ENCODE data around the gene NHSL2.
"Not testable (repeated sequence)": the region's sequence is repeated elsewhere in the genome, so short reads cannot be mapped to it uniquely, and the experiment has no call there.

NHSL2 gene

DNA sequence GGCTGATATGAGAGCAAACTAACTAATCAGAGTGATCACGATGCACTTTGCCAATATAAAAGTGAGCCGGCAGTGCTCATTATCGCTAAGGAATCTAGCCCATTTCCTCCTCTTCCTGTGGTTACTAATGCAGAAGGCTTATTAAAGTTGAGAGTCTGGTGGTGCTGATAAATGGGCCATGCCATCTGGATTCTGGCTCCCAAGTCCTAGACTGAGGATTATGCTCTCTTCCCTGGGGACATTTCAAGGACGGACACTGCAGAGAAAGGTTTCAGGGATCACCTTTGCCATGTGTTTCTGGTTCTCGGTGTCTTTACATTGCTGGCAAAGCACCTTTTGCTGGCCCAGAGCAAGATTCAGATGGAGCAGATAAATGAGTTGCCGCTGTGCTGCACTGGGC is 135.8 kb downstream of the NHSL2 start:
- DNase-seq = no peak

DNA sequence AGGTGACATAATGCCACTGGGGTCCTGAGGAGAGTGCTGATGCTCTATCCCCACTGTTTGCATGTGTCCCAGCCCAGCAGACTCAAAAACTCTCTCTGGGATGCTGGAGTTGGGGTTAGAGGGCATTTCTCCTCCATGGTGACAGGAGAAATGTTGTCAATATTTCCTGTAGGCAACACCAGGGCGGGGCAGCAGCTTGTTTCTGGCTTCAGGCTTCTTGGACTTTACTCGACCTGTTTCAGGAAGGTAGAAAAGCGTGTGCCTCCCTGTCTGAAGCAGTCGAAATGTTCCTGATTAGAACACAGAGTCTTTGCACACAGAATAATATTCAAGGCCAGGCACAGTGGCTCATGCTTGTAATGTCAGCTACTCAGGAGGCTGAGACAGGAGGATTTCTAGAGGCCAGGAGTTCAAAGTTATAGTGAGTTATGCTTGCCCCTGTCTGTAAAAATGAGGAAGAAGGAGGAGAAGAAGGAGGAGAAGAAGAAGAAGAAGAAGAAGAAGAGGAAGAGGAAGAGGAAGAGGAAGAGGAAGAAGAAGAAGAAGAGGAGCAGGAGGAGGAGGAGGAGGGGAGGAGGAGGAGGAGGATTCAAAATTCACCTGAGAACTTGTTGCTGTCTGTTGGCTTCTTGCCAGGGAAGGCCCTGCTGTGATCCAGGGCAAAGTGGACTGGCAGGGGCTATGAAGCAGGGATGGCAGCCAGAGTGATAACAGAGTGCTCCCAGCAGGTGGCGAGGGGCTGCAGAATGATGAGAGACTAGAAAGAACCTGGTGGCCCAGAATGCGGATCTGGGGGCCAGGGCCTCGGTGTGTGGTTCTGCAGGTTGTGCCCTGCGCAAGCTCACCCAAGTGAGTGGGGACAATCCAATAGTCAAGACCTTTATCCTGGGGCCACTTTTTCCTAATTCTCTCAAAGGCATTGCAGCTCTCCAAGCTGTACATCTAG is 138.1 kb downstream of the NHSL2 start:
- DNase-seq = peak; percentile 26

DNA sequence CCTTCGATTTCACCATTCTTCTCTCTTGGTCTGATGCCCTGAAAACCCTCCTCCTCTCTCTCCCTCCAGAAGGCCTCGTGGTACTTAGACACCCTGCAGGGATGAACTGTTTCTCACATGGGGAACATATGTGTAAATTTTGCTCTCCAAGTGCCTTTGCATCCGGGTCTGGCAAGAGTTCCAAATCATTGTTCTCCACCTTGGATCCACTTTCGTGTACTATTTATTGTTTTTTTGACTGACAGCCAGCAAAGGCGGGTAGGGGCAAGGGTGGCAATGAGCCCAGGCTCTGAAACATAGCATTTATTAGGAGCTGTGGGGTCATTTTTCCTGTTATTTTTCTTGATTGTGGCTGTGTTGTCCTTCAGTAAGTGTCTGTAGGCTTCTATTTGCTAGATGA is 139.4 kb downstream of the NHSL2 start:
- DNase-seq = no peak

DNA sequence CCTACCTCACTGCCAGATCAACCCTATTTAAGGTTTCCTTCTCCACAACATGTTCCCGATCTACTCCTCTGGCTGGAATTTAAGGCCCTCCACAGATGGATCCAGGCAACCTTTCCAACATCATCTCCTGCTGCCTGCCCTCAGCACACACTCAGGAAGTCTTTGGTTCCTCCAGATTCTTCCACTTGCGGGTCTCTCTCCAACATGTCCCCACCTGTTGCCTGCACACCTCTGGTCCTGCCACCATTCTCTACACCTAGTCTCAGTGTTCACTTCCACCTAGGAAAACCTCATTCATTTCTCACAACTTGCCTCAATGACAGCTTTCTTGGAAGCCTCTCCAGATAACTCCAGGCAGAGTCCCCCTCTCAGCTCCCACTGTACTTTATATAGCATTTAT is 140.9 kb downstream of the NHSL2 start:
- no peak for DNase-seq

DNA sequence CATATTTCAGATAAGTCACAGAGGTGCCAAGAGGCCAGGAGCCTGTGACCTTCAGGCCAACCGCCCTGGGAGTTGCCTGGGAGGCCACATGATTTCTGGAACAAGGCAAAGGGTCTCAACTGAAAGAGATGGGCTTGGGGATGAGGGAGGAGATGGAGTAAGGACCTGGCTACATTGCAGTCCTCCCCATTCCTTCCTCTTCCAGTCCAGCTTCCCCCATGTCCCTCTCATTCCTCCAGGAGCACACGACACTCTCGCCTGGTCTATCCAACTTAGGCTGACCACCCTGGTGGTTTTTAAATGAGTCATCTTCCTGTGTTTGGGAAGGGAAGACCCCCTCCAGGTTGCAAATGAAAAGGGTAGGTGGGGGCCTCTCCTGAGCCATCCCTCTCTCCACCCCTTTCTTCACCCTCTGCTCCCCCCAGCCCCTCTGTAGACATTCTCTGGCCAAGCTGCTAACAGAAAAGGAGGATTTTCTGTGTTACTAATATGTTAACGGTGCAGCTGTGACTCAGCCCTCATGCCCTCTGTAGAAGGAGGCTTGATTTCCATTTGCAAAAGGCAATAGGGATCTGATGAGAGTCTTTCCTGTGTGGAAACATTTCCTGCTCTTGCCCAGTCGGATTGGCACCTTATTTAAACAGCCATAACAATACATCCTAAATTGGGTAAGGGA is 141.9 kb downstream of the NHSL2 start:
- no peak for DNase-seq

DNA sequence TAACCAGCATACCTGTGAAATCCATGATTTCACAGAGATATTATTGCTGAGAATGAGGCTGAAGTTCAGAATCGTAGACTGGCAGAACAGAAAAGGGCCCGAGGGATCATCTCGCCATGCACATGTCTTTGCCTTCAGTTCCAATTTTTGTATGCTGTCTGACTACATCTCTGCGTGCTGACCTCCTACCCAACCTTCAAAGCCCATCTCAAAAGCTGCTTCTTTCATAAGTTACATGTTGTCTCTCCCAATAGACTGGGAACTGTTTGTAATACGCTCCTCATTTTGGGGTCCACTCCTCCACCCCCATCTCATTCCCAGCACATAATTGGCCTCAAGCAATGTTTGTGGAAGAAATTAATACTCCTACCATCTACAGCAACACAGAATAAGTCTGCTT is 142.9 kb downstream of the NHSL2 start:
- no peak for DNase-seq

DNA sequence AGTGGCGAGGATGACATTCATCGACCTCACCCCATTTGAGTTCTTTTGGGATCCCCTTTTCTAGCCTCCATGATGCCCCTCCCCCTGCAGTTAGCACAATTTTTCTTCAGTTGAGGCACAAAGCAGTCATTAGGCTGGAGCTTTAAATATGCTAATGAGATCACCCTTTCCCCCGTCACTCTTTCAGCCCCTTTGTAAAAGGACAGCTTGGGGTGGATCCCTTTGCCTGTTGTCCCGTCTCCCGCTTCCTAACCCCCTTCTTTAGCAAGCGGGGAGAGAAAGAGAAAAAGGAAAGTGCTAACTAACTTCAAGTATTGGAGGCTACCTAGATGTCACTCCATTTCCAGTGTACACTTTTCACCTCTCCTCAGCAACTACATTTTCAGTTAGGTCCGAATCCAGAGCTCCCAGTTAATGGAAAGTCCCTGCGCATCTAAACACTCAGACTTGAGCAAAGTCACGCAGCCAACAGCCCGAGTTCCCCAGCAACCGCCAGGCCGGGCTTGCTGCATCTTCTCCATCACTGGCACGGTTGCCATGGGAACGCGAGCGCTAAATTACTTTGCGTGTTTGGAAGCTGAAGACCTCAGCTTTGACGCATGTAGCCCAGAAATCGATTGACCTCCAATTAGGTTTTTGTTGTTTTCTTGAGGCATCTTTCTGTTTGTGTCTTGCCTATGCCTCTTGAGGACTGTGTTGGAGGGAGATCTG is 144.3 kb downstream of the NHSL2 start:
- no peak for DNase-seq

DNA sequence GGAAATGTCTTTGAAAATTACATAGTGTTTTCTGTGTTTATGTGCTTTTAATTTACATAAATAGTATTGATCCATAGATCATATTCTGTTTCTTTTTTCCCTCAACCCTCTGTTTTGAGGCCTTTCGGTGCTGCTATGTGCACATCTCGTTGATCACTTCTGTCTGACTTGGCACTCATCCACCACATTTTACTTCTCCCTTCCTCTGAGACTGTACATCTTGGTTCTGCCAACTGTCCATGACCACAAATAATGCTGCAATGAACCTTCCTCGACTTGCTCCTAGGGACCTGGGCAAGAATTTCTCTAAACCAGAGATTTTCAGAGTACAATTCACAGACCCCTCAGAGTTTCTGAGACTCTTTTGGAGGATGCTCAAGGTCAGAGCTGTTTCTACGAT is 146.7 kb downstream of the NHSL2 start:
- no peak for DNase-seq

DNA sequence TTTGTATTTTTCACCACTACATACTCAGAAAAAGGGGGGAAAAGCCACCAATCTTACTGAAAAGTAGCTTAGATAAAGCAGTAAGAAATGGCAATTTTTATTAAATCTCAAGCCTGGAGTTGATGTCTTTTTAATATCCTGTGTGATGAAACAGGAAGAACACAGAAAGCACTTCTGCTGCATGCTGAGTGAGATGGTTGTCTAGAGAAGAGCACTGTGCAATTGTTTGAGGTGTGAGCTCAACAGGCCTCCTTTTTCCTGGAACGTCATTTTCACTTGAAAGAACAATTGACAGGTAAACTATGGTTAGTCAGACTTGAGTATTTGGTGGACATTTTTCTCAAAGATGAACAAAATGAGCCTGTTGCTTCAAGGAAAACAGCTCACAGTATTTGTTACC is 147.2 kb downstream of the NHSL2 start:
- no peak for DNase-seq

DNA sequence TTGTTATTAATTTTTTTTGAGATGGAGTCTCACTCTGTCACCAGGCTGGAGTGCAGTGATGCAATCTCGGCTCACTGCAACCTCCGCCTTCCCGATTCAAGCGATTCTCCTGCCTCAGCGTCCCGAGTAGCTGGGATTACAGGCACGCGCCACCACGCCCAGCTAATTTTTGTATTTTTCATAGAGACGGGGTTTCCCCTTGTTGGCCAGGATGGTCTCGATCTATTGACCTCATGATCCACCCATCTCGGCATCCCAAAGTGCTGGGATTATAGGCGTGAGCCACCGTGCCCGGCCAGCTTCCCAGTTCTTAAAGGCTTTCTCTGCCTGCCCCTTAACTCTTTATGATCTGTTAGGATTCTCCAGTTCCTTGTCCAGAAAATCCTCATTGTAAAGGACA is 147.7 kb downstream of the NHSL2 start:
- not testable (repeated sequence) for DNase-seq

DNA sequence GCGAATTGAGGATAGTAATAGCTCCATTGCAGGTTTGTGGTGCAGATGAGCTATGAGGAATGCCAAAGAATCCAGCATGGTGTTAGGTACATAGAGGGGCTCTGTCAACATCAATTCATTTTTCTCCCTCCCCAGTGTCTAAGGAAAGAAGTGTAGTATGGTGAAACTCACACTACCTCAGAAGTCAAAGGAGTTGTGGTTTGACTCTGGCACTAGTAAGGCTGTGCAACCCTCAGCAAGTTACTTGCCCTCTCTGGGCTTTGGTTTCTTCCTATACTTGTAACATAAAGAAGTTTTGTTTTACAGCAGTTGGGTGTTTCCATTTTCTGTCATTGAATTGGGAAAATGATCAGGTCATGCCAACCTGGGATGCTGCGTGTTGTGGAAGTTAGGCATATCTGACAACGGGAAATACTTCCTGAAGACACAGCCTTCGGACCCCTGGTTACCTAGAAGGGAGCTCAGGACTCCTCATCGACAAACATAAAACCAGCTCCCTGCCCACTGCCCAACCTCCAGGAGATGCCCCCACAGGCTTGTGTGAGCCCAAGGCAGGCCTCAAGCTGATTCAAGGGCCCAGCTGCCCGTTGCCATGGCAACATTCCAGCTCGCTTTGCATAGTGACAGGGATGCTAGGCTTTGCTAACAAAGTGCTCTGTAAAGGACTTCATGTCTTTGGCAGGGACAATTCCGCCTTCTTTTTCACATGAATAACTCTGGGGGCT is 149.7 kb downstream of the NHSL2 start:
- no peak for DNase-seq

DNA sequence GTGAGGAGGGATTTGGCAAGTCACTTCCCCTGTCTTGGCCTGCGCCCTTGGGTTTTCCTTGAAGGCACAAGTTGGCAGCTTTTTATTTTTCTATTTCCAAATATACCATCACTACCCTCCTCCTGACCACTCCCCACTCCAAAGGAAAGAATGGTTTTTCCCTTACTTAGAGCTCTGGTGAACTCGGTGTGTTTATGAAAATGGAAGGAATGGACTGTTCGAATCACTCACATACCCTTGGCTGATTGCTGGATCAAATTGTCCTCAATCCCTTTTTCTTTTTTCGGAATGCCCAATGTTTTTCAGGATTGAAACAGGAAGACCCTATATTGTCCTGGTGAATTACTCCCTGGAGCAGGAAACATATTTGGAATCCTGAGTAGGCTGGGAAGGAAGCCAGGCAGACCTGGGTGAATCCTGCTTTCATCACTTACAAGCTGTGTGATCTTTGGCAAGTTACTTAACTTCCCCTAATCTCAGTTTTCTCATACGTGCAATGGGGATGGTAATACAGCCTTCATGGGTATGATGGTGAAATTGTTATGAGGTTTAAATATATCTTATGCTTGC is 150.4 kb downstream of the NHSL2 start:
- DNase-seq = no peak

DNA sequence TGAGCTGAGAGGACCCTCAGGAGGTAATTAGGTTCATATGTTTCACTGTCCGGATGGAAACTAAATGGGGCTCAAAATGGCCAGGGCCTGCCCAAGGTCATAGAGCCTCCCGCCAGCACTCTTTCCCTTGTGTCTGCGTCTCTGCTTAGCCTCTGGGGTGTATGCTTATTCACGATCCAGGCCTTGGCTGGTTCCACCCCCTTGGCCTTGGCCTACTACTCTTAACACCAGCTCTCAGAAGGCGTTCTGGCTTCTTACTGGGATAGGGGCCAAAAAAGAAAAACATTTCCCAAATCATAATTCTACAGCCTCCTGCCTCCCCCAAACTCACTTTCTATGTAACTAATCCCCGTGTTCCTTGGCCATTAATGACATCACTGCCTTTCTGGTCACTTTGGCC is 152.3 kb downstream of the NHSL2 start:
- no peak for DNase-seq

DNA sequence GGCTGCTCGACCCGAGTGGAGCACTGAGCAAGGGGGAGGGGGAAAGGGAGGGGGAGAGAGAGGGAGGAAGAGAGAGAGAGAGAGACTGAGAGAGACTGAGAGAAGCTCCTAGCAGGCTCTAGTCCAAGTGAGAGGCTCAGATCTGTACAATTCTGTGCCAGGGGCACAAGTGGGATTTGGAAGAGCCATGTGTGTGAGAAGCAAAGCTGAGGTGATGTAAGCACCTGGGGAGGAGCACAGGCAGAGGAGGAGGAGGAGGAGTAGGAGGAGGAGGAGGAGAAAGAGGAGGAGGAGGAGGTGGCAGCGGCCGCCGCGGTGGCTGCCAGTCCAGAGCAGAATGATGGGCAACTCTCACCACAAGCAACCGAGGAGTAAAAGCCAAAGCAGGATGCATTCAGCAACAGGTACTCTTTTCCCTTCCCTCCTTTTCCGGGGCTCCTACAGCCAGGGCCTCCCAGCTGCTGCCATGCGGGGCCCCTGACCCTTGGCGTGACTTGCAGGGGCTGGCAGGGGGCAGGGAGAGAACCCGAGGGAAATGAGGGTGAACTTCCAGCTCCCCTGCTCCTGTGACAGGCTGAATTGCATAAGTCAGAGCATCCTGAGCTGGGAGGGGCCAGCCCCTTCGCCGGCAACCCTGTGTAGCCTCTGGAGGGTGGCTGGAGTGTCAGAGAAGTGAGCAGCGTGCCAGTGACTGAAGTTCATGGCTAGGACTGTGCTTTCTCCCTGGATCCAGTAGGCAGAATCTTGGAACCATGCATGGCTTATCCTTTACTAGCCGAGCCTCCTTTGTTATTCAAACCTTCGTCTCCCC is 158.9 kb downstream of the NHSL2 start:
- DNase-seq = no peak

DNA sequence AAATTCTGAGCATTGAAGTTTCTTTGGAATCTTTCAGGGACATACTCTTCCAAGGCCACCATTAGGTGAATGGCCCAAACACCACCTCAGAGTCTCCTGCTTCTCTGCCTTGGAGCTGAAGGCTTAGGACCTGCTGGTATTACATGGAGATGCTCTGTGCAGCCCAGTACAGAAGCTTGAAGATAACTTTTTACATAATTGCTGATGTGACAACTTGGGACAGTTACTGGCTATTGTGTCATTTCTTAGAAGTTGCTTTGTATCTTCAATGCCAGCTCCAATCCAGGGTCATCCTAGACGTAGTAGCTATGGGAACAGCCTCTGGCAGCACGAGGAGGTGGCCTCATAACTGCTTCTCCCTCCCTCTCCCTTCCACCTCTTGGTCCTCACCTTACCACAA is 160.6 kb downstream of the NHSL2 start:
- DNase-seq = no peak

DNA sequence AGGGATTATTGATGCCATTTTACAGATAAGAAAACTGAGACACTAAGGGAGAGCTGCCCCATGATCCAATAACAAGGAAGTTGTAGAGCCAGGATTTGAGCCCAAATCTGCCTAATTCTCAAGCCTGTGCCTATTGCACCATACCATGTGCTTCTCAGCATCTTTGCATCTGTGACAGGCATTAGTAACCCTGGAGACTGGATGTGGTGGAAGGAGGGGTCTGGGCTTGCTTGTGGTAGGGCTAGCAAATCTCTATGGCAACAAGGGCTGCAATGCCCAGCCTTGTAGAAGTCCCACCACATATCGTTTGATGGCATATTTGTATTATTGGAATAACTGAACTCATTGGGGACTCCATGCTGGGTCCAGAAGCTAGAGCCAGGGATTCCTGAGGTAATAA is 163.0 kb downstream of the NHSL2 start:
- no peak for DNase-seq

DNA sequence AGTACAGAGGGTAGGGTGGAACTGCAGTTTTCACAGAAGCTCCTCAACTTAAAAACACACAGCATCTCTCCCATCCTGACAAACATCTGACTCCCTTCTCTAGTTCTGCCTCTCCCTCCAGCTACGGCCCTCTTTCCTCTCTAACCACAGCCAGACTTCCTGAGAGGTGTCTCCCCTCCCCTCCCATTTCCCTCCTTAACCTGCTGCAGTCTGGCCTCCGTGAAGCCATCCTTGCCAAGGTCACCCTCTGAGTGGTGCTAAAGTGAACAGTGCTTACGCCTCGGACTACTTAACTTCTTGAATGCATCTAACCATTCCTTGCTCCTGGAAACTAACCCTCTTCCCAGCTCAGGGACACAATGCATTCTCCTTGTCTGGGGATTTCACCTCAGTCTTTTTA is 167.8 kb downstream of the NHSL2 start:
- DNase-seq = no peak

DNA sequence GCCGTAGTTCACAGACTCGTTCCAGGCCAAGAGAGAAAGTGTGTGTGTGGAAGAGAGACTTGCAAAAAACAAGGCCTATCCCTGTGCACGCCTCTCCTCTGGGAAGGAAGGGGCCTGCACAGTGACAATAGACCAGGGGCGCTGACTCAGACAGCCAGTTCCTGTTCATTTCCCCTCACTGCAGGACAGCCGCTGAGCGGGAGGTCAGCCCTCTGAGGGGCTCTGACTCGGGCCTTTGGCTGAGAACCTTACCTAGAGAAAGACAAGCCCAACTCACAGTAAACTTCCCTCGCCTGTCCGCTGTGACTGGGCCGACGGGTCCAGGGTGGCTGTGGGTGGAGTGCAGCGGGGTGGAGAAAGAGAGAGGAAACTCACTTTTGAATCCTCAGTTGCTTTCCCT is 169.0 kb downstream of the NHSL2 start:
- DNase-seq = no peak

DNA sequence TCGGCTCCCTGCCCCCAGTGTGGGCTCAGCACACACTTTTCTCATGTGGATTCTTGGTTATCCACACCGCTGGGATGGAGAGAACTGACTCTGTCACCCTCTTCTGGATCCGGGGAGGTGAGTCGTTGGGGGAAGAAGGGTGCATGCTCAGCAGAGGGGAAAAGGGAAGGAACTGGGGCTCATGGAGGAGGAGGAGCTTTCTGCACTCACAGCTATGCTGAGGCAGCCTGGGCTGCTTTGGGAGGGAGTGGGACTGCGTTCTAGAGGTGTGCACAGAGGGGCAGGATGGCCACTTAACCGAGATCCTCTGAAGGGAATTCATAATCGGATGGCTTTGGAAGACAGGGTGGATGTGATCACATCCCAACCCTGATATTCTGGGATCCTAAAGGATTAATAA is 169.5 kb downstream of the NHSL2 start:
- DNase-seq = no peak

DNA sequence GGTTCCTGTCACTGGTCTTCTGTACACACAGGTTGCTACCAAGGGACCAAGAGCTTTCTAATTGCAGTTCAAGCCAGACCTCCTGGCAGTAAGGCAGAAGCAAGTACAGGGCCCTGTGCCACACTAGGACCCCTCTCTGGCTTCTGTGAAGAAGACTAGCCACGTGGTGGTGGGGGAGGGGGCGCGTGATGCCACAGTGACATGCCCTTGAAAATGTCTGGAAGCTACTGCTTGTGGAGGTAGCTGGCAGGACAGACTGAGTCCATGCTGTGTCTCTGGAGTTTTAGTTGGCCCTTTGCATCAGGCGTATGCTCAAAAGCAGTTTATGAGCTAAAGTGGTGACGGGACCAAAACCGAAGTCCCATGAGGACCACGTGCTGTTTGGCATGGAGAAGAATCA is 170.2 kb downstream of the NHSL2 start:
- no peak for DNase-seq

DNA sequence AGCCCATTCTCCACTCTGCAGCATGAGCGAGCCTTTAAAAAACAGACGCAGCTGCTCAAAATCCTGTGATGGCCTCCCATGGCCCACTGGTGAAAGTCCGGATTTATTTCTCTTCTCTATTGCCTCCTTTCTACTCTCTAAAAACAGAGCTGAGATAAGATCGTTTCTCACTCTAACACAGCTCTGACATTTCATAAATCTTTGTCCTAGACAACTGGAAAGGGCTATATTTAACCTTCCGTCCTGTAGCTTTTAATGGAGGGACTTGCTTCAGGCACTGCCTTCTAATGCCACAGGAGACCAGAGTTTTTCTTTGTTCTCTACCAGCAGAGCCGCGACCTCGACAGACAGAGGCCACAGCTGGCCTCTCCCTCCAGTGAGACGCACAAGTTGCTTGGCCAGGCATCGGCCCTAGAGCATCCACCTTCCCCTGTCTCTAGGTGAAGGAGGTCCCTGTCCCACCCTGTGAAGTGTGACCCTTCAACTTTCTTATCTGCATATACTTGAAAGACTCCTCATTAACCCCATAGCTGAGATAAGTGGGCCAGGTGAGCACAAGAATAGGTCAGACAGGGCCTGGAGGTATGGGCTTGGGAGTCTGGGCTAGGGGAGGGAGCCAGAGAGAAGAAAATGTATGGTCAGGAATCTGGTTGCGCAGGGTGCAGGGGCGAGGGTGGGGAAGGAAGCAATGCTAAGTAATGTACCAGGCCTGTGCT is 171.1 kb downstream of the NHSL2 start:
- DNase-seq = no peak
